GM21786 (cell line): Measurements from ENCODE around the gene ERBB2.
A peak's percentile ranks its signal among the peaks of the same experiment; 100 is the strongest.

Experiments used
- ATAC-seq: cut with Tn5 transposase; IDR thresholded peaks from one replicate; pipeline ENCODE4 v1.9.1; 2021; ENCODE audit not compliant: unreplicated experiment

The ERBB2 gene

GRCh38 chr17:39665642-39666224 is 34.1 kb upstream of the ERBB2 start:
- ATAC-seq: no peak

GRCh38 chr17:39666231-39666600 is 33.6 kb upstream of the ERBB2 start:
- ATAC-seq: no peak

GRCh38 chr17:39666601-39667261 is 33.1 kb upstream of the ERBB2 start:
- no peak for ATAC-seq

GRCh38 chr17:39667262-39667944 is 32.5 kb upstream of the ERBB2 start:
- ATAC-seq: no peak

GRCh38 chr17:39667945-39668924 is 31.6 kb upstream of the ERBB2 start, which contains the start of gene PNMT:
Gene PNMT (plus strand): TSS chr17:39668453. CDS start chr17:39668476, 23 bp downstream.
- ATAC-seq: no peak

- ATAC-seq: no peak
Measured at GRCh38 chr17:39669897-39670735, 29.7 kb upstream of the ERBB2 start.

GRCh38 chr17:39670746-39671145 is 29.1 kb upstream of the ERBB2 start:
- no peak for ATAC-seq

- ATAC-seq: no peak
Measured at GRCh38 chr17:39671651-39672521, 28.0 kb upstream of the ERBB2 start.

GRCh38 chr17:39672522-39673334 is 27.1 kb upstream of the ERBB2 start:
- no peak for ATAC-seq

GRCh38 chr17:39673335-39674081 is 26.4 kb upstream of the ERBB2 start:
- ATAC-seq: no peak

- ATAC-seq: no peak
Measured at GRCh38 chr17:39674179-39674578, 25.7 kb upstream of the ERBB2 start.

GRCh38 chr17:39674702-39675389 is 25.0 kb upstream of the ERBB2 start:
- ATAC-seq: no peak

GRCh38 chr17:39675390-39676082 is 24.3 kb upstream of the ERBB2 start:
- ATAC-seq: peak; percentile 11

- ATAC-seq: peak; percentile 43
Measured at GRCh38 chr17:39676198-39676819, 23.6 kb upstream of the ERBB2 start.

GRCh38 chr17:39677072-39677471 is 22.8 kb upstream of the ERBB2 start:
- no peak for ATAC-seq
